A549 (cell line): ENCODE results near the gene FAM107B. TPM values are rescaled to one million over a fixed set of nuclear protein-coding genes. Genes with fewer than 3 reads are reported as not detected.

ENCODE experiments used
- ATAC-seq, 2 experiments: fragments of 200-7000 bp in 1 of 2; fragments of >200 bp in 1 of 2; cut with Nextera tagmentation in 1 of 2; cut with Tn5 transposase in 1 of 2; 3 replicates each; pipeline versions ENCODE4 v1.8.0 to v1.9.1; 2018 to 2020; ENCODE audit warnings: mild to moderate bottlenecking in 1 of 2, moderate library complexity in 1 of 2
- CTCF ChIA-PET: fragments of 300-600 bp; sonication (Branson Sonifier 250); formaldehyde crosslinking; extraction: SDS; loops from one replicate; lab custom pipeline; 2021; ENCODE audit warnings: antibody characterized with exemption, inconsistent platforms; lab: Yijun Ruan, JAX
- POLR2A ChIA-PET: fragments of 350-600 bp; formaldehyde crosslinking; extraction: SDS; loops from one replicate; lab custom pipeline; 2021; ENCODE audit warnings: antibody characterized with exemption, inconsistent platforms; lab: Yijun Ruan, JAX
- DNase-seq, 2 experiments: peaks; one replicate each; pipeline versions ENCODE4 v3.0.0 to v3.0.0-alpha.2; 2011 to 2016; ENCODE audit warnings: low read depth in 1 of 2, low spot score in 1 of 2
- FAIRE-seq: peaks from 2 replicates; lab custom pipeline; 2011; peaks lifted over from hg19 to GRCh38; lab: Jason Lieb, UNC
- H3K27ac ChIP-seq, 2 experiments: fragments of >200 bp; sonication (Bioruptor Twin); formaldehyde crosslinking; 3 replicates each; pipeline ENCODE4 v1.5.1; 2016 to 2017
- H3K4me1 ChIP-seq: fragments of >200 bp; sonication (Bioruptor Twin); formaldehyde crosslinking; 3 replicates; pipeline ENCODE4 v1.6.1; 2016
- H3K4me2 ChIP-seq: fragments of >200 bp; sonication (Bioruptor Twin); formaldehyde crosslinking; 3 replicates; pipeline ENCODE4 v1.6.1; 2016
- H3K4me3 ChIP-seq: fragments of >200 bp; sonication (Bioruptor Twin); formaldehyde crosslinking; 3 replicates; pipeline ENCODE4 v1.5.1; 2016
- H3K9me3 ChIP-seq: fragments of >200 bp; sonication (Bioruptor Twin); formaldehyde crosslinking; 3 replicates; pipeline ENCODE4 v1.6.1; 2016
- BCL3 ChIP-seq: fragments of >200 bp; sonication (Bioruptor Twin); formaldehyde crosslinking; IDR thresholded peaks from 3 replicates; pipeline ENCODE4 v1.6.1; 2016
- BHLHE40 ChIP-seq: IDR thresholded peaks from 2 replicates; pipeline ENCODE4 v1.6.1; 2012; ENCODE audit warnings: low read depth, low read length, inconsistent platforms
- CBX2 ChIP-seq: fragments of 200-600 bp; sonication (generic); IDR thresholded peaks from 2 replicates; pipeline ENCODE4 v1.6.1; 2016; ENCODE audit warnings: low read depth, mild to moderate bottlenecking, borderline replicate concordance
- CBX8 ChIP-seq: fragments of 200-600 bp; sonication (generic); IDR thresholded peaks from 2 replicates; pipeline ENCODE4 v1.6.1; 2016
- CEBPB ChIP-seq, 2 experiments: fragments of >200 bp in 1 of 2; sonication (Bioruptor Twin) in 1 of 2; formaldehyde crosslinking in 1 of 2; IDR thresholded peaks; 2 replicates each; pipeline ENCODE4 v1.6.1; 2012 to 2016
- CHD4 ChIP-seq: fragments of 200-600 bp; sonication (generic); IDR thresholded peaks from 2 replicates; pipeline ENCODE4 v1.6.1; 2016; ENCODE audit warnings: antibody characterized with exemption, mild to moderate bottlenecking, borderline replicate concordance
- CTCF ChIP-seq: fragments of >200 bp; sonication (Bioruptor Twin); formaldehyde crosslinking; IDR thresholded peaks from 3 replicates; pipeline ENCODE4 v1.5.1; 2016
- E2F6 ChIP-seq: IDR thresholded peaks from 2 replicates; pipeline ENCODE4 v1.6.1; 2012; ENCODE audit warnings: low read depth, borderline replicate concordance
- ELK1 ChIP-seq: fragments of 150-350 bp; IDR thresholded peaks from 2 replicates; pipeline ENCODE4 v1.6.1; 2014; ENCODE audit warnings: low read depth, mild to moderate bottlenecking, low read length
- EP300 ChIP-seq, 2 experiments: fragments of >200 bp; sonication (Bioruptor Twin); formaldehyde crosslinking; IDR thresholded peaks; 2 replicates in 1 of 2; 3 replicates in 1 of 2; pipeline ENCODE4 v1.6.1; 2016 to 2017
- ESRRA ChIP-seq: fragments of 150-350 bp; IDR thresholded peaks from 2 replicates; pipeline ENCODE4 v1.6.1; 2014; ENCODE audit warnings: mild to moderate bottlenecking, low read length, borderline replicate concordance
- FOXS1 ChIP-seq: fragments of 250-450 bp; sonication (Bioruptor Pico); IDR thresholded peaks from 2 replicates; pipeline ENCODE4 v1.5.0; 2020; ENCODE audit warnings: mild to moderate bottlenecking, moderate library complexity
- GATA3 ChIP-seq: IDR thresholded peaks from 2 replicates; pipeline ENCODE4 v1.6.1; 2012; ENCODE audit warnings: borderline replicate concordance
- HDAC2 ChIP-seq: fragments of 200-600 bp; sonication (generic); IDR thresholded peaks from 2 replicates; pipeline ENCODE4 v1.6.1; 2016
- HES2 ChIP-seq: fragments of >200 bp; sonication (Bioruptor Twin); formaldehyde crosslinking; IDR thresholded peaks from 2 replicates; pipeline ENCODE4 v1.6.1; 2016
- HOXB13 ChIP-seq: fragments of 250-450 bp; sonication (Bioruptor Pico); IDR thresholded peaks from 2 replicates; pipeline ENCODE4 v1.5.0; 2020; ENCODE audit warnings: low read depth, mild to moderate bottlenecking, moderate library complexity
- HOXB5 ChIP-seq: fragments of 250-450 bp; sonication (Bioruptor Pico); IDR thresholded peaks from 2 replicates; pipeline ENCODE4 v1.5.0; 2020; ENCODE audit warnings: mild to moderate bottlenecking, moderate library complexity
- JUN ChIP-seq, 2 experiments: fragments of >200 bp; sonication (Bioruptor Twin); formaldehyde crosslinking; IDR thresholded peaks; 2 replicates in 1 of 2; 3 replicates in 1 of 2; pipeline ENCODE4 v1.6.1; 2016 to 2017
- JUNB ChIP-seq: fragments of >200 bp; sonication (Bioruptor Twin); formaldehyde crosslinking; IDR thresholded peaks from 2 replicates; pipeline ENCODE4 v1.6.1; 2016
- KDM5A ChIP-seq: fragments of 200-600 bp; sonication (generic); IDR thresholded peaks from 2 replicates; pipeline ENCODE4 v1.6.1; 2016; ENCODE audit warnings: antibody characterized with exemption, mild to moderate bottlenecking
- MAFK ChIP-seq: fragments of 450-650 bp; IDR thresholded peaks from 2 replicates; pipeline ENCODE4 v1.6.1; 2014; ENCODE audit not compliant: partially characterized antibody
- MAX ChIP-seq: IDR thresholded peaks from 2 replicates; pipeline ENCODE4 v1.6.1; 2012
- MYC ChIP-seq: IDR thresholded peaks from 2 replicates; pipeline ENCODE4 v1.6.1; 2012; ENCODE audit warnings: mild to moderate bottlenecking, inconsistent platforms, low read length, improper control_type of control experiment, borderline replicate concordance
- NFE2L2 ChIP-seq: fragments of 150-350 bp; conservative IDR thresholded peaks from 2 replicates; pipeline ENCODE4 v1.6.1; 2014; ENCODE audit warnings: low read length
- NR3C1 ChIP-seq: fragments of >200 bp; sonication (Bioruptor Twin); formaldehyde crosslinking; IDR thresholded peaks from 3 replicates; pipeline ENCODE4 v1.6.1; 2017
- PBX3 ChIP-seq: IDR thresholded peaks from 2 replicates; pipeline ENCODE4 v1.6.1; 2012
- PHF8 ChIP-seq: fragments of 200-600 bp; sonication (generic); IDR thresholded peaks from 2 replicates; pipeline ENCODE4 v1.6.1; 2016; ENCODE audit warnings: low read depth, mild to moderate bottlenecking, antibody characterized with exemption, moderate library complexity, borderline replicate concordance
- RAD21 ChIP-seq, 2 experiments: fragments of >200 bp in 1 of 2; sonication (Bioruptor Twin) in 1 of 2; formaldehyde crosslinking in 1 of 2; IDR thresholded peaks in 1 of 2; conservative IDR thresholded peaks in 1 of 2; 2 replicates in 1 of 2; 3 replicates in 1 of 2; pipeline ENCODE4 v1.6.1; 2012 to 2018; ENCODE audit warnings: inconsistent platforms in 1 of 2
- SMC3 ChIP-seq: fragments of >200 bp; sonication (Bioruptor Twin); formaldehyde crosslinking; IDR thresholded peaks from 3 replicates; pipeline ENCODE4 v1.6.1; 2018; ENCODE audit warnings: inconsistent platforms
- SREBF2 ChIP-seq: fragments of 450-650 bp; IDR thresholded peaks from 2 replicates; pipeline ENCODE4 v1.6.1; 2014; ENCODE audit warnings: mild to moderate bottlenecking, moderate library complexity
- TP53 ChIP-seq: fragments of 250-450 bp; sonication (Bioruptor Pico); IDR thresholded peaks from 2 replicates; pipeline ENCODE4 v1.5.0; 2021; ENCODE audit warnings: mild to moderate bottlenecking, moderate library complexity
- USF2 ChIP-seq: fragments of 450-650 bp; IDR thresholded peaks from 2 replicates; pipeline ENCODE4 v1.6.1; 2014; ENCODE audit warnings: antibody characterized with exemption
- ZC3H11A ChIP-seq: fragments of 450-650 bp; IDR thresholded peaks from 2 replicates; pipeline ENCODE4 v1.6.1; 2014; ENCODE audit warnings: antibody characterized with exemption, mild to moderate bottlenecking
- ZNF302 ChIP-seq: fragments of 250-450 bp; sonication (Bioruptor Pico); IDR thresholded peaks from 2 replicates; pipeline ENCODE4 v1.9.0; 2021; ENCODE audit warnings: inconsistent platforms, mild to moderate bottlenecking, moderate library complexity
- ZSCAN20 ChIP-seq: fragments of 250-450 bp; sonication (Bioruptor Pico); IDR thresholded peaks from 2 replicates; pipeline ENCODE4 v1.8.0; 2022; ENCODE audit warnings: mild to moderate bottlenecking, moderate library complexity
- WGBS: methylation state at CpG from one replicate; pipeline ENCODE4 v1.1.6; 2017; ENCODE audit errors: missing lambda C conversion rate; 5-methylcytosine and 5-hydroxymethylcytosine counted together
- polyA plus RNA-seq, 4 experiments: library from polyadenylated mRNA; depleted of rRNA in 3 of 4; stranded (reverse); fragments of >200 nt; fragmentation: RNase III in 1 of 4; extraction: RNeasy Plus Mini Kit Qiagen cat#74134 plus additional on column Dnase treatment in 1 of 4; gene quantifications; 2 replicates in 3 of 4; 3 replicates in 1 of 4; pipeline ENCODE4 v1.2.3, GENCODE V29; 2011 to 2017

FAM107B gene
- polyA plus RNA-seq, 2 of the 4 experiments (the other 2 are of a cell fraction) = 99.9 to 173 TPM

GRCh38 chr10:14658331-14659127 lies 116.2 kb downstream of the FAM107B start:
- Histone ChIP-seq H3K9me3 (peaks cover 9% of the 10 kb centered on the region), H3K4me1 (peaks cover 55% of the 10 kb centered on the region), H3K4me3 (no peak overlapping the region), H3K4me2 (peak overlapping the region; percentile 57), H3K27ac (peak overlapping the region; percentile 89 to 92)
- DNase-seq (peak; percentile 67 to 95), ATAC-seq (peak; percentile 70 to 81), FAIRE-seq (peak; percentile 97)
- WGBS = 16% methylated on average over 7 of the region's 7 CpGs
- CTCF ChIA-PET = interaction anchor here (1.4 kb wide), 1 partner anchor 13 kb away, joined by 4 read pairs; no protein-coding TSS in a partner anchor
- POLR2A ChIA-PET = interaction anchor here (0.7 kb wide), 1 partner anchor 13 kb away, joined by 5 read pairs; no protein-coding TSS in a partner anchor
- TF ChIP-seq HDAC2 = no peak
- TF ChIP-seq HES2 = no peak
- no peak for TF ChIP-seq MYC
- peak; percentile 1 to 56; a peak in 3 of 5 replicates for TF ChIP-seq RAD21 (conservative IDR thresholded peaks at IDR 0.05 in 1 of 2, IDR thresholded peaks at IDR 0.05 in 1 of 2)
- TF ChIP-seq CBX2 = no peak
- peak; percentile 96 for TF ChIP-seq JUNB
- no peak for TF ChIP-seq NR3C1
- TF ChIP-seq BHLHE40 = no peak
- TF ChIP-seq ZNF302 (CRISPR knock-in tag) = no peak
- TF ChIP-seq CEBPB (IDR thresholded peaks at IDR 0.05) = peak in 1 of 2 experiments; percentile 68; a peak in 2 of 4 replicates
- 0 out of 2 replicates have a peak, but pooled peaks have one; percentile 53 for TF ChIP-seq HOXB5 (CRISPR knock-in tag)
- no peak for TF ChIP-seq ELK1
- TF ChIP-seq ESRRA = no peak
- TF ChIP-seq GATA3 = peak; percentile 96
- TF ChIP-seq TP53 (CRISPR knock-in tag) = no peak
- no peak for TF ChIP-seq ZSCAN20 (CRISPR knock-in tag)
- TF ChIP-seq CTCF = no peak
- TF ChIP-seq ZC3H11A = no peak
- TF ChIP-seq CBX8 = no peak
- TF ChIP-seq MAFK = no peak
- peak; percentile 88 for TF ChIP-seq MAX
- TF ChIP-seq USF2 = no peak
- no peak for TF ChIP-seq PHF8
- TF ChIP-seq SREBF2 = no peak
- peak; percentile 77 to 95 for TF ChIP-seq JUN (IDR thresholded peaks at IDR 0.05)
- TF ChIP-seq SMC3 = no peak; the same call in 1 of the 3 replicates
- no peak for TF ChIP-seq HOXB13 (CRISPR knock-in tag)
- TF ChIP-seq NFE2L2 = no peak
- peak; percentile 57; the same call in 1 of the 2 replicates for TF ChIP-seq PBX3
- no peak for TF ChIP-seq E2F6
- TF ChIP-seq FOXS1 (CRISPR knock-in tag) = no peak
- TF ChIP-seq CHD4 = no peak
- peak; percentile 78 to 83; a peak in 3 of 5 replicates for TF ChIP-seq EP300 (IDR thresholded peaks at IDR 0.05)
- no peak for TF ChIP-seq KDM5A
- peak; percentile 70; the same call in 1 of the 3 replicates for TF ChIP-seq BCL3
